Stimulated activated CD4-positive, alpha-beta T cell treated with anti-CD3 and anti-CD28 coated beads, Interleukin-12 subunit alpha, Interleukin-12 subunit beta, amount 100 ng/mL, for 48 hours (primary cell): ENCODE data around the gene ZNF804B.

Source experiments
- DNase-seq, 3 donors: peaks; one replicate each; pipeline ENCODE4 v3.0.0-alpha.2; 2020; ENCODE audit warnings: low read depth in 2 of 3, low spot score in 1 of 3

The ZNF804B gene

DNA sequence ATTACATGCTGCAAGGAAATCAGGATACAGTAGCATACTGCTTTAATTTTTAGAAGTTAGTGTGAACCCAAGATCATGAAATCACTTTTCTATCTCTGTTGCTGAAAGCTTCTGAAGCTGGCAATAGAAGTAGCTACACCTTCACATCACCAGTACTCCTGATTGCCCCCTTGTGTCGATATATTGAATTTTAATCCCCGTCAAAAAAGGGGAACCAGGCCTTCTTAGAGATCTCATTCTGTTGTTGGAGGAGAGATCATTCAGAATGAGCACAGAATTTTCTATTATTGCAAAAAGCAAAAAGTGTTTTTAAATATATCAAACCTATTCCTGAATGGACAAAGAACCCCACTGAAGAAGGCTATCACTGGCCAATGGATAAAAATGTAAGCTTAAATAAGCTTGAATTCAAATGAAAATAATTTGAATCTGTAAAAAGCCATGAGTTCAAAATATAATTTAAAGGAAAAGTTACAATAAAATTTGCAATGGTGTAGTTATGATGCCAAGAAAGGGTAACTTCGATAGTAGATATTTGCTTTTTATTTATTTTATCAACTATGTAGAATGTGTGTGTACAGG, 75.7 kb downstream of the ZNF804B start:
- DNase-seq = no peak

DNA sequence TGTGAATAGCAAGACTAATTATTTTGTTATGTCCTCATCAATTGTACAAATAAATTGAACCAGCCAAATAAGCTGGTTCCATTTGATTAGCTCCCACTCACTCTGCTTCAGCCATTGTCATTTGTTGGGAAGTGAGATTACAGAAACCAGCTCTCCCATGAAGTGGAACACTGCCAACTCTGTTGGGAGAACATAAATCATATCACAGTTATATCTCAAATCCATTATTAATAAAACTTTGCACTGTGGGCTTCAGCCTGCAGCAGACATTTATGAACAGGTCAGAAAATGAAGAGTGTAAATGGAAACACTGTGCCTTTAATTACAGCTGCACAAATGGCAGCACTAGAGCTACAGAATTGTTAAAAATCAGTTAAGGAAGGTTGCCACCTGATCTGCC, 82.7 kb downstream of the ZNF804B start:
- DNase-seq = no peak

DNA sequence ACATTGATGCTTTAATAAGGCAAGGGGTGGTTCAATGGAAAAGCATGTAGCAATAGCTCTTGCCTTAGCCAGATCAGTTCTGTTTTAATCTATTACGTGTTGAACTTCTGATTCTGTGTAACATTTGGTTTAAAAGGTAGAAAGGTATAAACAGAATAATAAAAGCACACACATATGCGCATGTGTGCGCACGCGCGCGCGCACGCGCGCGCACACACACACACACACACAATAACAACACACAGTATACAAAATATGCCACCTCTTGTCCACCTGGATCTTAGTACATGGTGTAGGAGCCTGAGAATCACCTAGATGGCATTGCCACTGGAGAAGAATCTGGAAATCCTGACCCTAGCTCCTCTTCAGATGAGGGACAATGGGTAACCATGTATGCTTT, 85.6 kb downstream of the ZNF804B start:
- DNase-seq = no peak

DNA sequence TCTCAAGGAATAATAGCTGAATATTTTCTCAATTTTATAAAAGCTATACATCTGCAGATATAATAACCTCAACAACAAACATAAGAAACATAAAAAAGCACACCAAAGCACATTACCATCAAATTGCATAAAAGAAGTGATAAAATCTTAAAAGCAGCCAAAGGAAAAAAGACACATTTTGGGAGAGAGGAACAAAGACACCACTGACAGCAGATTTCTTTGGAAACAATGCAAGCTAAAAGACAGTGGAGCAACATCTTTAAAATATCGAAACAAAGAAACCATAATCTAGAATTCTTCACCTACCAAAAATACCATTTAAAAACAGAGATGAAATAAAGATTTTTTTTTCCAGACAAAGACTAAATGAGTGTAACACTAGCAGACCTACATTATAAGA, 91.7 kb downstream of the ZNF804B start:
- DNase-seq = no peak

DNA sequence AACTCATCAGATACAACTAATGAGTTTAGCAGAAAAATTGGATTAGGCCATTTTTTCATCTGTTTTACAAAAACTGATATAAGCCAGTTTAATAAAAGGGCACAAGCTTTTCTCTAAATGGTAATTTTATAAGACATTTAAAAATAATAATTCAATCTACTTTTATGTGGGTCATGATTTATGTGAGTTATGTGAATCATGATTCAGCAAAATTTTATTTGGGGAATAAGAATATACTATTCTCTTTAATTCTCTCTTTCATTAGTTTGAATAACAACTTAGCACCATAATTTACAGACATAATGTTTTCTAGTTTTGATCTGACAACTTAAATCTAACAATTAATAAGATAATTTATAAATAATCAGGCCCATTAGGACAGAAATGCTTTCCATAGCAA, 99.8 kb downstream of the ZNF804B start:
- no peak for DNase-seq

DNA sequence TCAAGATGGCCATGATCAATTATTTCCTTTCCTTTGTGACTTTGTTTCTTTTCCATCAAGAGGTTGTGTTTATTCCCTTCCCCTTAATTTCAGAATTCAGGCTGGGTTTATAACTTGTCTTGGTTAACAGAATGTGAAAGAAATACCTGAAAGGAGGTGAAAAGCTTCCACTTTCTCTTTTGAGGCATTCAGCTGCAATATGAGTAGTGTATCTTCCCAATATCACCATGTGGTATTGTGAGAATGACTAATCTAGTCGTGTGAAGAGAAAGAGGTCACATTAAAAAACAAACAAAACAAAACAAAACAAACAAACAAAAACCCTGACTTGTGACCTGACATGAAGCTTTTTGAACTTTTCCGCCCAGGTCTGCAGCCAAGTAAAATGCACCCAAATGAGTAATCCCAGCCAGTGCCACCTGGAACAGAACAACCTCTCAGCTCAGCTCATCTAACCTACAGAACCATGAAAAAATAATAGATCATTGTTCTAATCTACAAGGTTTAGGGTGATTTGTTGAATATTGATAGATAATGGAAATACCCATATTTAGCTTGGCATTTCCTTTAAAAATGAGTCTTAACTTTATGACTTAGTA, 106.9 kb downstream of the ZNF804B start:
- DNase-seq = no peak

DNA sequence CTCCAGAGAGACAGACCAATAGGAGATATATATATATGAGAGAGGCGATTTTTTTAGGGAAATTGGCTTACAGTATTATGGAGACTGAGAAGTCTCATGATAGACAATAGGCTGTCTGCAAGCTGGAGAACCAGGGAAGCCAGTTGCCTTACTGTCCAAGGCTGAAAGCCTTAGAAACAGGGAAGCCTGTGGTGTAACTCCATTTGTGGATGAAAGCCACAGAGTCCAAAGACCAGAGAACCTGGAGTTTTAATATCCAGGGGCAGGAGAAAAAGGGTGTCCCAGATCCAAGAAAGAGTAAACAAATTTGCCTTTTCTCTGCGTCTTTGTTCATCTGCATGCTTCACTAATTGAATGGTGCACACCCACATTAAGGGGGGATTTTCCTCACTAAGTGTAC, 107.7 kb downstream of the ZNF804B start:
- DNase-seq = no peak

DNA sequence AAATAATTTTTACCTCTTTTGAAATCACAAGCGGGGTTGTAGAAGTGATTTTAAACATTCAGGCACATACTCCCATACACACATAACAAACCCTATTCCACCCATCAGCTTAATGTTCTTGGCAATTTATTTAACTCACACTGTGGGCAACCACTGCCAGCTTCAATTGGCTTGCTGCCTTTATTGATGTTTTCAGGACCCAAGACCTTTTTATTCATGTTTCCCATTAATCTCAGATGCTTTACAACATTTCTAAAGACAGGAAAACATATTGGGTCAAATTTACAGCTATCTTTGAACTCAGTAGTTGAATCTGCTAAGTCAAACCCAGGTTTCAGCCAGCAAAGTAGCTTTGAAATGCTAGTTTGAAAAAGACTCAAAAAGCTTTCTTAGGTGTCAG, 109.0 kb downstream of the ZNF804B start:
- DNase-seq = no peak

DNA sequence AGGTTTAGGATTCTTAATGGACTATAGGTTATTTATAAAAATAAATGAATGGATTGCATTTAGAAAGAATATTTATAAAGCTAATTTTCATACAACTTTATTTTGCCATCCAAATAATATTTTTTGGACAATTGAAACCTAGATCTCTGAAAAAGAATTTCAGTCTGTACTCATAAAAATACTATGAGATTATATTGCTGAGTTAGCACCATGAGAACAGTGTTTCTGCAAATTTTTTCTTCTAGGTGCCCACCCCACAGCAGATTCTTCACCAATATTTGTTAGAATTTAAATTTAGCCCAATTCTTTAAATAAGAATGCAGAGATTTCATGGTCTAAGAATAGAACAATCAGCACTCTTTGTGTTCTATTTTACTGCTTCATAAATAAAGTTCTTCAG, 121.6 kb downstream of the ZNF804B start:
- DNase-seq = no peak

DNA sequence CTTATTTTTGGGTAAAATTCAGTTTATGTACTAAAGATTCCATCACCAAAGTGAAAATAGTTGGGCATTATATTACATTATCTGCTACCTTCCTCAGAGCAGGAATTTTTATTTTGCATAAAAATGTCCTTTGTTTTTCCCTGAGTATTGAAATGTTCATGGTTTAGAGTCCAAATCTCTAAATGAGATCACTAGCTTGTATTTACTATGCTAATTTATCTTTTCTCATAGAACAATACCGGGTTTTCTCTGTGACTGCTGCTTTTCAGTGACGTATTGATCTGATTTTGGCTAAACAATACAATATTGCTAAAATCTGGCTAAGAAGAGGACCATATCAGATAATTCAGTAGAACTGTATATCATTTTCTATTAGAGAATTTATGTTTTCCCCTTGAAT, 125.6 kb downstream of the ZNF804B start:
- no peak for DNase-seq

DNA sequence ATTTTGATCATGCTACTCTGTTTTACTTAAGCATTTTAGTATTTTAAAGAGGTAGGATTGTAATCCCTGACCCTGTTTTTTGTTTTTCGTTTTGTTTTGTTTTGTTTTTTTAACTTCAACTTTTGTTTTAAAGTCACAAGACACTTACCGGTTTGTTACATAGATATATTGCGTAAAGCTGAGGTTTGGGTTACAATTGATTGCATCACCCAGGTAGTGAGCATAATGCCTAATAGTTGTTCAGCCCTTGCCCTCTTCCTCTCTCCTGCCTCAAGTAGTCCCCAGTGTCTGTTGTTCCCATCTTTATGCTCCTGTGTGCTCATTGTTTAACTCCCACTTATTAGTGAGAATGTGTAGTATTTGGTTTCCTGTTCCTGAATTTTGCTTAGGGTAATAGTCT, 129.2 kb downstream of the ZNF804B start:
- DNase-seq = no peak

DNA sequence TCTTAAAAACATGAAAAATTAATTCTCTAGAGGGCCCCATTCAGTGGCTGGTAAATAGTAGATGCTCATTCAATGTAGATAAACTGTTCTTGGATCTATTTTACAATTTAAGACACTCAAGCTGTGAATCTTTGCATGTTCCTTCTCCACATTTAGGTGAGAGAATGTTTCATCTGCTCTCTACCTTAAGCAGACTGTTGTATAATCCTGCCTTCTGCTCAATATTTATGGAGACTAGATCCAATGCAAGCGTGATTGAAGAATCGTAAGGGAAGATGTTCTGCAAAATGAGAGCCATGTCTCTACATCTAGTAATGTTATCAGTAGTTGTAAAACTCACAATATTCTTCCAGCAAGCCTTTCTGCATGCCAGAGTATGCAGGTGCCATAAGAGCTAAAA, 151.0 kb downstream of the ZNF804B start:
- DNase-seq = no peak

DNA sequence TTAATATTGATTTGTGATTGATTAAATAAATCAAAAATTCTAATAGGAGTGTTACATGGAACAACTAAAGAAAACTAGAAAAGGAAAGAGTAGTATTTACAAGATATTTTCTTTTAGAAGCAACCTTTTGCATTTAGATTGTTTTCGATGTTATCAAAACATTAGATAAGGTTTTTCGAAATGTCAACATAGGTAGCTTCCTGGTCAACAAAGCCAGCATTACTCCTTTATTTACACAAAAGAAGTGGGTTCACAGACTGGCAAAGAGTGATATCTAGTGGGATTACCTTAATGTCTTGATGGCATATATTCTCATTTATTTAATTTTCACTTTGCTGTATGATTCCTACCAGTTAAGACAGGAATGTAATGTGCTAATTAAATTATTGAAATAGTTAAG, 153.4 kb downstream of the ZNF804B start:
- DNase-seq = no peak

DNA sequence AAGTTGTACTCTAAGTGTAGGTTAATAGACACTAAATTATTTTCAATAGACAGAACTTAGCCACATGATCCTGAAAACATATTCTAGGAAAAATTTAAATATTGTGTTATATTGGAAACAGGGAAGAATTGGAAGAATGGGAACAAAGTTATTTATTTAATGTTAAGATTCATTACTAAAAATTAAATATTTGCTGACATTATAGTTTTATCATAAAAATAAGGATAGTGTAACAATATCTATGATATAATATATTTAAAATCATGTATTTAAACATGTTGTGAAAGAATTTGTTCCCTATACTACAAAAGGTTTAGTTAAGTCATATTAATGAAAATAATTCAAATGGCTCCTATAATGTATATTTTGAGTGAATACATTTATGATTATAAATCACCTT, 156.1 kb downstream of the ZNF804B start:
- DNase-seq = no peak

DNA sequence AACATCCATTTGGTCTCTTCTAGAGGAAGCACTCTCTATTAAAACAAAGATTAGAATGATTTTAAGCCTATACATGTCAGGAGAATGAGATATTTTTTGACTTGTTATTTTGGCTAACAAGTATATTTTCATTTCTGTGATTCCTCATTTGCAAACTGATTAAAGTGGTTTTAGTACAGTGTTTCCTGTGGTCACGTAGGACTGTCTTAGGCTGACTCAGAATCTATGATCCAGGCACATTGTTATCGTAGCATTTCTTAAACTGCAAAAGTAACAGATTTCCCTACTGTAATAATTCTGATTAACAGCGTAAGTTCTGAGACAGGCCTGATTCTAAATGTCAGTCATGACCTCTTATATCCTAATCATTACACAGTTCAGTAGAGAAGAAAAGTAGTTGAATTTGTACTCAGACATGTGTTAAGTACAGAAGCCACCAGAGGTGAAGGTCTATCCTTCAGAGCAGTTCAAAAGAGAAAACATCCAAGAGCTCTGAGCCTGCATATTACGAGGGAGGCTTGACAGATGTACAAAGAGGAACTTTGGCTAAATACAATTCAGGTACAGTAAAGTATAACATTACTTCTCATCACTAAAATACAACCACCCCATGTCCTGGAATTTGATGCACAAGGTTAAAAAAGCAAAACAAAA, 160.1 kb downstream of the ZNF804B start:
- no peak for DNase-seq

DNA sequence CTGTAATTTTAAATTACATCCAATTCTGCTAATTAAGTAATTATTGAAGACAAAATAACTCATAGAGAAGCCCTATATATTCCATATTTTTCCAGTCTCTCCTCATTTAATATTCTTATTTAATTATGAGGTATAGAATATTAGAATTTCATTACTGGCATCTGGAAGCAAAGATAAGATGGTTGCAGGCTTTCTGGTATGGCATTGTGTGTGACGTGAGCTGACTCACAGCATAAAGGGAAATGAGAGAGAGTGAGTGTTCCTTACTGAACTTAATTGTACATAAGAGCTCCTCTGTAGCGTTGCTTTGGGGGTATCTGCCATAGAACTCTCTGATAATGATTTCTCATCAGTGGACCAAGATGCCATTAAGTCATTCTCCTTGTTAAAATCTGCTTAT, 163.4 kb downstream of the ZNF804B start:
- no peak for DNase-seq

DNA sequence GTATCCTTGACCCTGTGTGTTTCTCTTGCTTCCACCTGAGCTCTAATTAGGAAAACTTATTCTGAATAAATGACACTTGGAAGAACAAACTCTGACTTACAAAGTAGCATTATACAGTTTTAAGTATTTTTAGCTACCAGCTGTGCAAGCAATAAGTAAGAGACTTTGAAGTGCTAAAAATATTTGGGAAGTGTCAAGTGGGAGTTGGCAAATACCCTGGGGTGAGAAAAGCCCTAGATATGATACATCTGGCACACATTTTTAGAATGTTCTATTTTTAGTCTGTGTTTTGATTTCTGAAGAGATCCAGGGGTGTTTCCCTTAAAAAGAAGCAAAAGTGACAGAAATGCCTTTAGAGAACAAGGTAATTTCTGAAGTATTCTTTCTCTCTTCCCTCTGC, 168.8 kb downstream of the ZNF804B start:
- no peak for DNase-seq

DNA sequence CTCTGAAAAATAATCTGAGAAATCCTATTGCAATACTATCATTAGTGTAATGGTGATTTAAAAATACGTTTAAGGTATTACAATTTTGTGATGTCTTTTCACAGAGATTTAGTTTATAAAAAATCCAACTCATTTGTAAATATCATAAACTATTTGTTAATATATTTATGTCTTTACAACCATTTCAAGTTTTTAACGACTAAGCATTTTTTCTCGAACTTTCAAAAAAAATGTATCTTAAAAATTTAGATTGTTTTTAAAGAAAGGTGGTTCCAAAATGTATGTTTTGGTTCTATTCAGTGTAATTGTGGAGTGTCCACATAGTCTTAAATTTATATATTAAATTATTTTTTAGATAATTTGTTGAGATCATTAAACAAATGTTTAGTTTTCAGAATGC, 170.2 kb downstream of the ZNF804B start:
- no peak for DNase-seq

DNA sequence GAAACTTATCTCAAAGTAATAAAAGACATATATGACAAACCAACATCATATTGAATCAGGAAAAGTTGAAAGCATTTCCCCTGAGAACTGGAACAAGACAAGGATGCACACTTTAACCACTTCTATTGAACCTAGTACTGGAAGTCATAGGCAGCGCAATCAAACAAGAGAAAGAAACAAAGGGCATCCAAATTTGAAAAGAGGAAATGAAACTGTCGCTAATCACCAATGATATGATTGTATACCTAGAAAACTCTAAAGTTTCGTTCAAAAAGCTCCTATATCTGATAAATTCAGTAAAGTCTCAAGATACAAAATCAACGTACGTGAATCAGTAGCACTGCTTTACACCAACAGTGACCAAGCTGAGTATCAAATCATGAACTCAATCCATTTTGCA, 173.8 kb downstream of the ZNF804B start:
- no peak for DNase-seq

DNA sequence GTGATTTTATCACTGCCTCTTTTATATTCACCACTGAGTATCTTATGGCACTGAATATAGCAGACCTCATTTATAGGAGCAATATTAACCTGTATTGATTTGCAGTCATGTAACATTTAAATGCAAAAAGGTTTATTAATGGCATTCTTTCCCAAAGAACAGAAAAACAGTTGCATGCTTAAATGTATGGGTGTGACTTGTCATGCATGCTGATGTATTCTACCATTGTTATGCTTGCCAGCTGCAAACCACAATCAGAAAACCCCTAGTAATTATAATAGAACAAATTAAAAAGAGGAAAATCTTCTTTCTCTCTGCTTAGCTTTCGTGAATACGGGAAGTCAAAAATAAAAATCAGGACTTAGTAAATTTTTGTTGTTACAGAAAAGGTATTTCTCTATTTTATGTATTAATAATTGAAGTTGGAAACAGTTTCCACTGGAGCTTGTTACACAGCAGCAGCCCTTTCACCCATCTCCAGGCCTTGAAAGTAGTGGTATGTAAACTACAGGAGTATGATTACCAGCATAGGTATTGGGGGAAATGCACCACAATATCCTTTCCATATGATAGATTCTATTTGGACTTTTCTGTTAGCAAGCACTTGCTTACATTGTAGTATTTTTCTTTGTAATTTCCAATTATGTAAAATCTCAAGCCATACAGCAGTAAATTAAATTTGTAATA, 183.5 kb downstream of the ZNF804B start:
- DNase-seq = no peak

DNA sequence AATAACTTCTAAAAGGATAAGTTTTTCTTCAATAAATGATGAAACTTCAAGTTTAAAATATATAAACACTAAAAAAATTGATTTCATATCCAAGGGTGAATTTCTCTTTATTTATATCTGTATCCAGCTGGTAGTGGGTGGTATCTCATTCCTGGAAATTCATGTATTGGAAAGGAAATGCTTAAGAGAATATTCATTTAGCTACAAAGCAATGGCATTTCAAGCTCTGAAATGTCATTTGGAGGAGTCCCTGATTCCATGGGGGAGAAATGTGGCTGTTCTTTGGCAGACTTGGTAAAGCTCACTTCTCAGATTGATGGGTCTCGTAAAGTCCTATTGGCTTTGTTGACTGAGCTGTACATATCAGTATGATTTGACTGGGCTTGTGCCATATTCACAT, 192.3 kb downstream of the ZNF804B start:
- DNase-seq = no peak

DNA sequence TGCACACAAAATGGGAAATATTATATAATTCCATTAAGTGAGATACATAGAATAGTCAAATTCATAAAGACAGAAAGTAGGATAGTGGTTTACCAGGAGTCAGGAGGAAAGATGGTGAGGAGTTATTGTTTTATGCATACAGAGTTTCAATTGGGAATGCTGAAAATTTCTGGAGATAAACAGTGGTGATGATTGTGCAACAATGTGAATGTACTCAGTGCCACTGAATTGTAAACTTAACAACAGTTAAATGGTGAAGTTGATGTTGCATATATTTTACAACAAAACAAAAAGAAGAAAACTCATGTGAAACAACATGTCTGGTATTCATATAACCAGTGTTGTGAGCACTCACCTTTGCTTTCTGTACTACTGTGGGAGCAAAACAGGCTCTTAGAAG, 204.9 kb downstream of the ZNF804B start:
- no peak for DNase-seq

DNA sequence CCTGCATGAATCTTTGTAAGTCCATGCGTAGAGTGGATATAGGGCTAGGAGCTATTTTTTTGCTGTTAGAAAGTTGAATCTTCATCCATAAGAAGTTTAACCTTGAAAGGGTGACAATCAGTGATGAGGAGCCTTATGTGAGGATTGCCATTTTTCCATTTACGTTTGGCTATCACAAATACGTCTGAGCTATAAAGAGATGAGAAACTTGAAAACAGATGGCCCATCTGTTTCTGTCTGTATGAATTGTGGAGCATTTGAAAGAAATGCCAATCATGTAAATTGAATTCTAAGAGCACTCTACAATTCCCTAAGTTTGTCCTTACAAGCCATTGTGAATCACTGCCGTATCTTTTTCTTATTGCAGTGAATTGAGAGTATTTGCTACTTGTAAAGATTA, 205.9 kb downstream of the ZNF804B start:
- DNase-seq = no peak
